Subcutaneous abdominal adipose tissue (tissue), 5 donors: ENCODE data around the gene INPP5D.
"Not testable (repeated sequence)": the region's sequence is repeated elsewhere in the genome, so short reads cannot be mapped to it uniquely, and the experiment has no call there.

ENCODE experiments used
- H3K27ac ChIP-seq: one replicate; pipeline ENCODE4 v1.7.0; 2013; ENCODE audit warnings: low read depth, mild to moderate bottlenecking, inconsistent platforms, low read length, moderate library complexity
- H3K27me3 ChIP-seq, 5 donors: one replicate each; pipeline ENCODE4 v1.7.0; 2013; ENCODE audit warnings: low read length in 5 of 5, inconsistent platforms in 1 of 5; ENCODE audit not compliant: control insufficient read depth in 5 of 5, insufficient read depth in 4 of 5
- H3K36me3 ChIP-seq, 5 donors: one replicate each; pipeline ENCODE4 v1.7.0; 2013; ENCODE audit warnings: low read length in 5 of 5; ENCODE audit not compliant: control insufficient read depth in 5 of 5, insufficient read depth in 5 of 5
- H3K4me1 ChIP-seq, 5 donors: one replicate each; pipeline ENCODE4 v1.7.0; 2013; ENCODE audit warnings: low read length in 5 of 5, mild to moderate bottlenecking in 3 of 5, moderate library complexity in 1 of 5; ENCODE audit not compliant: control insufficient read depth in 5 of 5, insufficient read depth in 5 of 5
- H3K4me3 ChIP-seq, 5 donors: one replicate each; pipeline ENCODE4 v1.7.0; 2013; ENCODE audit warnings: low read length in 5 of 5, low read depth in 1 of 5
- H3K9ac ChIP-seq, 5 donors: one replicate each; pipeline ENCODE4 v1.7.0; 2013; ENCODE audit warnings: low read length in 5 of 5, mild to moderate bottlenecking in 4 of 5, moderate library complexity in 3 of 5
- H3K9me3 ChIP-seq, 5 donors: one replicate each; pipeline ENCODE4 v1.7.0; 2013; ENCODE audit warnings: low read length in 5 of 5; ENCODE audit not compliant: control insufficient read depth in 5 of 5
- donor health status: healthy.
- donor health status: healthy.
- donor health status: healthy.
- donor health status: healthy.
- donor health status: healthy.

INPP5D gene

DNA sequence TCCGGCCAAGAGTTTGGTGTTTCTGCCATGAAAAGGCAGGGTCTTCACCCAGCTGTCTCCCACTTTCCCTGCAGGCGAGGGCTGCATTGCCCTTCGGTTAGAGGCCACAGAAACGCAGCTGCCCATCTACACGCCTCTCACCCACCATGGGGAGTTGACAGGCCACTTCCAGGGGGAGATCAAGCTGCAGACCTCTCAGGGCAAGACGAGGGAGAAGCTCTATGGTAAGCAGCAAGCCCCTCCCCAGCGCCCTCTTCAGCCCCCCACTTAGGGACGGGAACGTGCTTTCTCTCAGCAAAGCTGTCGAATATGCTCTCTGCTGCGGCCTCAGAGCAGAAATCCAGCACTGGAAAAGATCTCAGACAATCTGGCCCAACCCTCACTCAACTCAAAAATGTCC is 133.6 kb downstream of the INPP5D start:
- no peak overlapping the region for H3K9ac ChIP-seq
- H3K4me3 ChIP-seq, result no peak overlapping the region
- no peaks in the 10 kb centered on the region for H3K4me1 ChIP-seq
- H3K9me3 ChIP-seq, result peaks cover 0 to 2% (median 0%) of the 10 kb centered on the region in 5 donors
- no peak overlapping the region for H3K27ac ChIP-seq
- H3K27me3 ChIP-seq, result peaks cover 0 to 6% (median 0%) of the 10 kb centered on the region in 5 donors
- H3K36me3 ChIP-seq, result peaks cover 0 to 79% (median 32%) of the 10 kb centered on the region in 5 donors

GRCh38 chr2:233195027-233195426 is 134.9 kb downstream of the INPP5D start:
- H3K9ac ChIP-seq, result no peak overlapping the region
- peaks cover 0 to 4% (median 0%) of the 10 kb centered on the region in 5 donors for H3K27me3 ChIP-seq
- no peak overlapping the region for H3K27ac ChIP-seq
- peaks cover 0 to 71% (median 28%) of the 10 kb centered on the region in 5 donors for H3K36me3 ChIP-seq
- peaks cover 0 to 2% (median 0%) of the 10 kb centered on the region in 5 donors for H3K9me3 ChIP-seq
- H3K4me1 ChIP-seq, result no peaks in the 10 kb centered on the region
- H3K4me3 ChIP-seq, result no peak overlapping the region

DNA sequence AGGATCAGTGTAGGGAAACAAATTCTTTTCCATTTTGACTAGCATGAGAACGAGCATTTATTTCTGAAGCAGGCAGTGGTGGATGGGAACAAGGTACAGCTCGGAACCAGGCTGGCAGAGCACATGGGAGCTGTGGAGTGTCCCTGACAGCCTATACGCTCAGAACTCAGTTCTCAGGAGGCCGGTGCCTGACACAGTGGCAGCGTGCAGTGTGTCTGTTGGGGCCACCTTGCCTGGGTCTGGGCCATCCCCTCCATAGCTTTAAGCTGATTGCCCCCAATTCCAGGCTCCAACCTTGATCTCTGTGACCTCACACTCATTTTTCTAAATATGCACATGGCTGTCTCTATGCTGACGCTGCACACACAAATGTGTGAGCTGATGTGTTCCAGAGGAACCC is 136.9 kb downstream of the INPP5D start:
- Histone ChIP-seq H3K9ac (no peak overlapping the region), H3K36me3 (peaks cover 0 to 67% (median 19%) of the 10 kb centered on the region in 5 donors), H3K27ac (no peak overlapping the region), H3K27me3 (peaks cover 0 to under 1% (median 0%) of the 10 kb centered on the region in 5 donors), H3K9me3 (peaks cover 0 to under 1% (median 0%) of the 10 kb centered on the region in 5 donors), H3K4me3 (no peak overlapping the region), H3K4me1 (peaks cover 0 to 1% (median under 1%) of the 10 kb centered on the region in 5 donors)

- Histone ChIP-seq H3K4me1 (peaks cover 0 to 11% (median 5%) of the 10 kb centered on the region in 5 donors), H3K4me3 (no peak overlapping the region), H3K27me3 (no peaks in the 10 kb centered on the region), H3K9ac (no peak overlapping the region), H3K9me3 (peaks cover 5 to 10% (median 8%) of the 10 kb centered on the region in 5 donors), H3K27ac (no peak overlapping the region), H3K36me3 (peaks cover 0 to 70% (median 18%) of the 10 kb centered on the region in 5 donors)
These were observed 137.9 kb downstream of the INPP5D start for GRCh38 chr2:233198026-233198425.

GRCh38 chr2:233199870-233200269 is 139.7 kb downstream of the INPP5D start:
- peaks cover 0 to 75% (median 26%) of the 10 kb centered on the region in 5 donors for H3K36me3 ChIP-seq
- peaks cover 9 to 20% (median 11%) of the 10 kb centered on the region in 5 donors for H3K9me3 ChIP-seq
- H3K27me3 ChIP-seq, result no peaks in the 10 kb centered on the region
- H3K4me1 ChIP-seq, result peaks cover 0 to 11% (median 5%) of the 10 kb centered on the region in 5 donors
- no peak overlapping the region for H3K9ac ChIP-seq
- no peak overlapping the region for H3K27ac ChIP-seq
- H3K4me3 ChIP-seq, result no peak overlapping the region

DNA sequence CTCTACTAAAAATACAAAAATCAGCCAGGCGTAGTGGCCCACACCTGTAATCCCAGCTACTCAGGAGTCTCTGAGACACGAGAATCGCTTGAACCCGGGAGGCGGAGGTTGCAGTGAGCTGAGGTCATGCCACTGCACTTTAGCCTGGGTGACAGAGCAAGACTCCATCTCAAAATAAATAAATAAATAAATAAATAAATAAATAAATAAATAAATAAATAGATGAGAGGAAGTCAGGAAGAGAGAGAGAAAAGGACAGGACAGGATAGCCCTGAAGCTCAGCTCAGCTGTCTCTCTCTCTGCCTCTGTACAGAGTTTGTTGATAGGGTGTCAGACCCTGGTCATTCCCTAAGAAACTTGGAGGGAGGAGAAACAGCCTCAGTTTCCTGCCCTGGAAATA is 140.6 kb downstream of the INPP5D start:
- peaks cover 0 to 67% (median 23%) of the 10 kb centered on the region in 5 donors for H3K36me3 ChIP-seq
- H3K4me3 ChIP-seq, H3K9ac ChIP-seq, H3K27me3 ChIP-seq, H3K27ac ChIP-seq: not testable (repeated sequence)
- peaks cover 0 to 11% (median 5%) of the 10 kb centered on the region in 5 donors for H3K4me1 ChIP-seq
- peaks cover 9 to 20% (median 11%) of the 10 kb centered on the region in 5 donors for H3K9me3 ChIP-seq

- Histone ChIP-seq H3K9me3 (peaks cover 9 to 20% (median 11%) of the 10 kb centered on the region in 5 donors), H3K4me3 (no peak overlapping the region), H3K9ac (no peak overlapping the region), H3K27ac (no peak overlapping the region), H3K4me1 (peaks cover 0 to 11% (median 5%) of the 10 kb centered on the region in 5 donors), H3K27me3 (no peaks in the 10 kb centered on the region), H3K36me3 (peaks cover 0 to 61% (median 19%) of the 10 kb centered on the region in 5 donors)
These were observed 141.3 kb downstream of the INPP5D start for GRCh38 chr2:233201258-233202013.

DNA sequence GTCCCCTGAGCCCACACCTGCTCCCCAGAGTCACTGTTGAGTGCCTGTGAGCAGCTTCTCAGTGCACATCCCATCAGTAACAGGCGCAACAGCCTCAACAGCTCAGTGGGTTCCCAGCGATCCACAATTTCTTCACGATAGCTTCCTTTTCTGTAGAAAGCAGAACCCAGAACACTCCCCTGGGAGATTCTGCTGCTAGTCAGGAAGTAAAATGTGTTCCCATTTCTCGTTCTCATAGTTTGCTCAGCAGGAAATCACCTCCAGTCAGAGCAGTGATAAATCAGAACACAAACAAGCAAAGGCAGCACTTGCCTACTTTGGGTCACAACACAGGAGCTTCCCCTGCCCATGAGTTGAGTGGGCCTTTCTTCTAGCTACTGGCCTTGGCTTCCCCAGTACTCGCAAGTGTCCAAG is 142.4 kb downstream of the INPP5D start:
- Histone ChIP-seq H3K36me3 (peaks cover 0 to 60% (median 16%) of the 10 kb centered on the region in 5 donors), H3K9me3 (peaks cover 9 to 20% (median 11%) of the 10 kb centered on the region in 5 donors), H3K4me3 (no peak overlapping the region), H3K4me1 (peaks cover 0 to 15% (median 5%) of the 10 kb centered on the region in 5 donors), H3K27ac (no peak overlapping the region), H3K27me3 (no peaks in the 10 kb centered on the region), H3K9ac (no peak overlapping the region)

DNA sequence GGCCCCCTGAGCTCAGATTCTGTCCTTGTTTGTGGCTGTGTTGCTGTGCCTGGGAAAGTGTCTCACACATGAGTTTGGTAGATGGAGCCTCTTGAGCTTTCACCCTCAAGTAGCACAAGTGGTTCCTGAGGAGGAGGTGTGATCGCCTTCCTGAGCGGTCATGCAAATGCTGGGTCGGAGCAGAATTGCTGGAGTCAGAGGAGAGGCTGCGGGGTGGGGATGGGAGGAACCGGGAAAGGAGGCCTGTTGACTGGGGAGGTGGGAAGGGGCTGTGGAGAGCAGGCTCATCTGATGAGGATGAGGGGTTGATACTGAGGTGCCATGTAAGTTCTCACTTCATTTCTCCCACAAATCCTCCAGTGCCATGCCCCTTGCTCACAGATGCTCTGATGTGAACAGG is 142.9 kb downstream of the INPP5D start:
- Histone ChIP-seq H3K27ac (no peak overlapping the region), H3K27me3 (no peaks in the 10 kb centered on the region), H3K4me3 (peak overlapping the region in 1 of 5 donors; percentile 11), H3K9ac (no peak overlapping the region), H3K9me3 (peaks cover 9 to 20% (median 11%) of the 10 kb centered on the region in 5 donors), H3K4me1 (peaks cover 0 to 20% (median 5%) of the 10 kb centered on the region in 5 donors), H3K36me3 (peaks cover 0 to 60% (median 16%) of the 10 kb centered on the region in 5 donors)

- Histone ChIP-seq H3K36me3 (peaks cover 0 to 61% (median 14%) of the 10 kb centered on the region in 5 donors), H3K27ac (no peak overlapping the region), H3K9ac (no peak overlapping the region)
These were observed 144.3 kb downstream of the INPP5D start for GRCh38 chr2:233204286-233204936.

More at GRCh38 chr2:233204286-233204936, 144.3 kb downstream of the INPP5D start:
- H3K4me1 ChIP-seq, result peaks cover 0 to 32% (median 5%) of the 10 kb centered on the region in 5 donors
- no peak overlapping the region for H3K4me3 ChIP-seq
- peaks cover 0 to 2% (median 0%) of the 10 kb centered on the region in 5 donors for H3K27me3 ChIP-seq
- H3K9me3 ChIP-seq, result peaks cover 9 to 20% (median 11%) of the 10 kb centered on the region in 5 donors
